ENCODE results near the gene ZNF778. TPM values are rescaled to one million over a fixed set of nuclear protein-coding genes. Genes with fewer than 3 reads are reported as not detected.
"Not testable (repeated sequence)": the region's sequence is repeated elsewhere in the genome, so short reads cannot be mapped to it uniquely, and the experiment has no call there.

ZNF778 gene
- total RNA-seq, 1 experiment from 2014 or later = 15.3 TPM

- Mint-ChIP-seq H3K4me3 (ENCODE audit: low read depth, unreplicated experiment) (peak overlapping the region; percentile 66), H3K27me3 (ENCODE audit: unreplicated experiment) (peaks cover 27% of the 10 kb centered on the region), H3K4me1 (ENCODE audit: low read depth, unreplicated experiment) (peaks cover 20% of the 10 kb centered on the region), H3K9me3 (ENCODE audit: low read depth, unreplicated experiment) (no peaks in the 10 kb centered on the region), H3K27ac (ENCODE audit: unreplicated experiment) (peak overlapping the region; percentile 72), H3K36me3 (ENCODE audit: insufficient read depth, unreplicated experiment) (peaks cover 27% of the 10 kb centered on the region)
- TF ChIP-seq, protein P1, sequence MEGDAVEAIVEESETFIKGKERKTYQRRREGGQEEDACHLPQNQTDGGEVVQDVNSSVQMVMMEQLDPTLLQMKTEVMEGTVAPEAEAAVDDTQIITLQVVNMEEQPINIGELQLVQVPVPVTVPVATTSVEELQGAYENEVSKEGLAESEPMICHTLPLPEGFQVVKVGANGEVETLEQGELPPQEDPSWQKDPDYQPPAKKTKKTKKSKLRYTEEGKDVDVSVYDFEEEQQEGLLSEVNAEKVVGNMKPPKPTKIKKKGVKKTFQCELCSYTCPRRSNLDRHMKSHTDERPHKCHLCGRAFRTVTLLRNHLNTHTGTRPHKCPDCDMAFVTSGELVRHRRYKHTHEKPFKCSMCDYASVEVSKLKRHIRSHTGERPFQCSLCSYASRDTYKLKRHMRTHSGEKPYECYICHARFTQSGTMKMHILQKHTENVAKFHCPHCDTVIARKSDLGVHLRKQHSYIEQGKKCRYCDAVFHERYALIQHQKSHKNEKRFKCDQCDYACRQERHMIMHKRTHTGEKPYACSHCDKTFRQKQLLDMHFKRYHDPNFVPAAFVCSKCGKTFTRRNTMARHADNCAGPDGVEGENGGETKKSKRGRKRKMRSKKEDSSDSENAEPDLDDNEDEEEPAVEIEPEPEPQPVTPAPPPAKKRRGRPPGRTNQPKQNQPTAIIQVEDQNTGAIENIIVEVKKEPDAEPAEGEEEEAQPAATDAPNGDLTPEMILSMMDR (IDR thresholded peaks at IDR 0.05; ENCODE audit: unreplicated experiment) = no peak
- no peak for DNase-seq
- CTCF ChIA-PET = no interaction called here
- no TSS peak for BruUV-seq (replicated peaks)
- intact Hi-C loops (cut with micrococcal nuclease; ENCODE audit: unreplicated experiment) = no loop called here
Observed at GRCh38 chr16:89257757-89258465, 40.4 kb downstream of the ZNF778 start.

DNA sequence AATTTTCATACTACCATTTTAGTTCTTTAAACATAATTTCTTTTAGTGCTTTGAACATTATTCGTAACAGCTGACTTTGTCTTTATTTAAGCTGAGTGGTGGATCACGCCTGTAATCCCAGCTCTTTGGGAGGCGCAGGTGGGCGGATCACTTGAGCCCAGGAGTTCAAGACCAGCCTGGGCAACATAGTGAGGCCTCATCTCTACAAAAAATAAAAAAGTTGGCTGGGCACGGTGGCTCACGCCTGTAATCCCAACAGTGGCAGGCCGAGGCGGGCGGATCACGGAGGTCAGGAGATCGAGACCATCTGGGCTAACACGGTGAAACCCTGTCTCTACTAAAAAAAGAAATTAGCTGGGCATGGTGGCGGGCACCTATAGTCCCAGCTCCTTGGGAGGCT is 42.4 kb downstream of the ZNF778 start:
- peaks cover 36% of the 10 kb centered on the region for H3K36me3 Mint-ChIP-seq (ENCODE audit: insufficient read depth, unreplicated experiment)
- peaks cover 27% of the 10 kb centered on the region for H3K27me3 Mint-ChIP-seq (ENCODE audit: unreplicated experiment)
- H3K4me3 Mint-ChIP-seq (ENCODE audit: low read depth, unreplicated experiment); DNase-seq; BruUV-seq (replicated peaks); H3K9me3 Mint-ChIP-seq (ENCODE audit: low read depth, unreplicated experiment); H3K27ac Mint-ChIP-seq (ENCODE audit: unreplicated experiment); intact Hi-C loops (cut with micrococcal nuclease; ENCODE audit: unreplicated experiment): not testable (repeated sequence)
- CTCF ChIA-PET = interaction anchor here (0.7 kb wide), 1 partner anchor 184 kb away, joined by 4 read pairs; no protein-coding TSS in a partner anchor
- H3K4me1 Mint-ChIP-seq (ENCODE audit: low read depth, unreplicated experiment) = peaks cover 20% of the 10 kb centered on the region

DNA sequence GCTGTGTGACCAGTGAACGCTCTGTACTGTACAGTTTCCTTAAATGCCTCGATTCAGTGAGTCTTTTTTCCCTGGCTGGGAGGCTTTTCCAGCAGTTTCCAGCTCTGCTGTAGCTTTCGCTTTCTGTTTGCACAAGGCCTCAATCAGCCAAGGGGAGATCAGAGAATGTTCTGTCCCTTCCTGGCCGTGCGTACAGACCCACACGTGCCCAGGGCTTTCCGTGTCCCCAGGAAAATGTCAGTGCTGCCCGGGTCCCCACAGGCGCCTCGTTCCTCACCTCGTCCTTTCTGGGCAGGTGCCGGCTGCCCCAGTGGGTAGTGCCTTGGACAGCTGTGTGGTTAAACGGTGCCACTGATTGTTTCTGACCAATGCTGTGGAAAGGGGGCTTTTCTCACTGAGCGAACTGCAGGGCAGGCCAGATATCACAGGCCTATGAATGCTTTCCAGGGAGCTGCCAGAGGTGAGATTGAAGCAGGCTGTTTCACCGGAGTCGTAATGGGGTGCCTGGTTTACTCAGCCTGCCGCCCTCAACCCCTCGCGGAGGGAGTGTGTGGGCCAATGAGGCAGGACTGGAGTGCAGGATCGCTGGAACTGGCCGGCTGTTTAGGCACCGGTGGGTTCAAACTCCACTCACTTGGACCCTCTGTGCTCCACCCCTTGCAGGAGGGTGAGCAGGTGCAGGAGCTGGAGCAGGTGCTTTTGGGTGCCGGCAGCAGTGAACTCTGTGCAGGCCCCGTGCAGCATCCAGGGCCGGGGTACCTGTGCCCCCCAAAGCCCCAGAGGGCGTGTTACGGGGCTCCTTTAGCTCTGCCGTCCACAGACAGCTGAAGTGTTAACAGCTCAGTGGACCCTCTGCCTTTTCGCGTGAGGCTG is 44.4 kb downstream of the ZNF778 start:
- TF ChIP-seq, protein P1 (IDR thresholded peaks at IDR 0.05; ENCODE audit: unreplicated experiment) = no peak
- DNase-seq = no peak
- BruUV-seq (replicated peaks) = no TSS peak
- Mint-ChIP-seq H3K9me3 (ENCODE audit: low read depth, unreplicated experiment) (no peaks in the 10 kb centered on the region), H3K27me3 (ENCODE audit: unreplicated experiment) (peaks cover 17% of the 10 kb centered on the region), H3K27ac (ENCODE audit: unreplicated experiment) (no peak overlapping the region), H3K4me3 (ENCODE audit: low read depth, unreplicated experiment) (no peak overlapping the region), H3K4me1 (ENCODE audit: low read depth, unreplicated experiment) (peaks cover 14% of the 10 kb centered on the region), H3K36me3 (ENCODE audit: insufficient read depth, unreplicated experiment) (peaks cover 49% of the 10 kb centered on the region)
- CTCF ChIA-PET = no interaction called here
- intact Hi-C loops (cut with micrococcal nuclease; ENCODE audit: unreplicated experiment) = no loop called here

- no peak for DNase-seq
- Mint-ChIP-seq H3K27ac (ENCODE audit: unreplicated experiment) (peak overlapping the region; percentile 17), H3K4me3 (ENCODE audit: low read depth, unreplicated experiment) (no peak overlapping the region), H3K4me1 (ENCODE audit: low read depth, unreplicated experiment) (no peaks in the 10 kb centered on the region), H3K27me3 (ENCODE audit: unreplicated experiment) (no peaks in the 10 kb centered on the region), H3K36me3 (ENCODE audit: insufficient read depth, unreplicated experiment) (peaks cover 56% of the 10 kb centered on the region), H3K9me3 (ENCODE audit: low read depth, unreplicated experiment) (no peaks in the 10 kb centered on the region)
- CTCF ChIA-PET = no interaction called here
- intact Hi-C loops (cut with micrococcal nuclease; ENCODE audit: unreplicated experiment) = no loop called here
- BruUV-seq (replicated peaks) = no TSS peak
- TF ChIP-seq, protein P1 (IDR thresholded peaks at IDR 0.05; ENCODE audit: unreplicated experiment) = no peak
Observed at GRCh38 chr16:89264800-89265550, 47.5 kb downstream of the ZNF778 start.
